ENCODE measurements around the gene LILRB3. TPM values are rescaled to one million over a fixed set of nuclear protein-coding genes. Genes with fewer than 3 reads are reported as not detected.
"Not testable (repeated sequence)": the region's sequence is repeated elsewhere in the genome, so short reads cannot be mapped to it uniquely, and the experiment has no call there.

Gene LILRB3
- total RNA-seq, 2 experiments from 2014 or later = 0.62 to 2.0 TPM

DNA sequence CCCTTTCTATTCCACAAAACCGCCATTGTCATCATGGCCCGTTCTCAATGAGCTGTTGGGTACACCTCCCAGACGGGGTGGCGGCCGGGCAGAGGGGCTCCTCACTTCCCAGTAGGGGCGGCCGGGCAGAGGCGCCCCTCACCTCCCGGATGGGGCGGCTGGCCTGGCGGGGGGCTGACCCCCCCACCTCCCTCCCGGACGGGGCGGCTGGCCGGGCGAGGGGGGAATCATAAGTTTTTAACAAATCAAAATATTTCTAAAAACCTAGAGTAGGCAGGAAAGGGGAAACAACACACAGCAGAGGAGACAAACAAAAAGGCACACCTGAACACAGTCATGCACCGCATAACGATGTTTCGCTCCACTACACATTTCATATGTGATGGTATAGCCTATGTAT, 8.1 kb downstream of the LILRB3 start:
- DNase-seq, CTCF ChIA-PET, H3K4me3 Mint-ChIP-seq, H3K27ac Mint-ChIP-seq, POLR2A ChIA-PET, H3K27me3 Mint-ChIP-seq, H3K9me3 Mint-ChIP-seq: not testable (repeated sequence)
- peaks cover 11% of the 10 kb centered on the region for H3K36me3 Mint-ChIP-seq (ENCODE audit: low read depth)
- H3K4me1 Mint-ChIP-seq = peaks cover 20% of the 10 kb centered on the region

DNA sequence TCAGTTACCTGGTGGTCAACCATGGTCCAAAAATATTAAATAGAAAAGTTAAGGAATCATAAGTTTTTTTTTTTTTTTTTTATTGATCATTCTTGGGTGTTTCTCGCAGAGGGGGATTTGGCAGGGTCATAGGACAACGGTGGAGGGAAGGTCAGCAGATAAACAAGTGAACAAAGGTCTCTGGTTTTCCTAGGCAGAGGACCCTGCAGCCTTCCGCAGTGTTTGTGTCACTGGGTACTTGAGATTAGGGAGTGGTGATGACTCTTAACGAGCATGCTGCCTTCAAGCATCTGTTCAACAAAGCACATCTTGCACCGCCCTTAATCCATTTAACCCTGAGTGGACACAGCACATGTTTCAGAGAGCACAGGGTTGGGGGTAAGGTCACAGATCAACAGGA, 8.6 kb downstream of the LILRB3 start:
- H3K9me3 Mint-ChIP-seq, H3K27me3 Mint-ChIP-seq, POLR2A ChIA-PET, CTCF ChIA-PET, H3K27ac Mint-ChIP-seq, H3K4me3 Mint-ChIP-seq, DNase-seq: not testable (repeated sequence)
- peaks cover 25% of the 10 kb centered on the region for H3K4me1 Mint-ChIP-seq
- H3K36me3 Mint-ChIP-seq (ENCODE audit: low read depth) = peaks cover 11% of the 10 kb centered on the region

DNA sequence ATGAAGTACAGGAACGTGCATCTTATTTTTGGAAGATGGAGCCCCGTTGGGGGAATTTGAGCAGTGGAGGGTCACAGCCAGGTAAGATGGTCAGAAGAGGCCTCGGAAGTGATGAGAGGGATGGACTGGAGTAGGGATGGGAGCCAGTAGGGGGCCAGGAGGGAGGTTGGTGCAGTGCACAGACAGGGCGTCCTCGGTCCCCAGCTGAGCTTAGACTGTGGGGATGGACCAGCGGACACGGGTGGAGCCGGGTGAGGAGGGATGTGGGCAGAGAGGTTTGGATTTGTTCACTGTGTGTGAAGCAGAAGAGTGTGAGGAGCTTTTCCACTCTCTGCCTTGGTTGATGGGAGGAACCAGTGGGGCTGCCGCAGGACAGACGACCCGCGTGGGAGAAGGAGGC, 11.6 kb downstream of the LILRB3 start:
- ChIA-PET CTCF (interaction anchor here (1.0 to 1.6 kb wide), 3 partner anchors 8 to 21 kb away, joined by 3 to 5 read pairs (median 4); partner anchors contain the start of gene RPS9), POLR2A (interaction anchor here (1.2 kb wide), 1 partner anchor 11 kb away, joined by 4 read pairs; no protein-coding TSS in a partner anchor)
- no peaks in the 10 kb centered on the region for H3K27me3 Mint-ChIP-seq
- H3K9me3 Mint-ChIP-seq = no peaks in the 10 kb centered on the region
- peaks cover 55% of the 10 kb centered on the region for H3K4me1 Mint-ChIP-seq
- H3K36me3 Mint-ChIP-seq (ENCODE audit: low read depth) = peaks cover 36% of the 10 kb centered on the region
- peak overlapping the region; percentile 5 for H3K4me3 Mint-ChIP-seq
- no peak for DNase-seq
- H3K27ac Mint-ChIP-seq = peak overlapping the region; percentile 87

DNA sequence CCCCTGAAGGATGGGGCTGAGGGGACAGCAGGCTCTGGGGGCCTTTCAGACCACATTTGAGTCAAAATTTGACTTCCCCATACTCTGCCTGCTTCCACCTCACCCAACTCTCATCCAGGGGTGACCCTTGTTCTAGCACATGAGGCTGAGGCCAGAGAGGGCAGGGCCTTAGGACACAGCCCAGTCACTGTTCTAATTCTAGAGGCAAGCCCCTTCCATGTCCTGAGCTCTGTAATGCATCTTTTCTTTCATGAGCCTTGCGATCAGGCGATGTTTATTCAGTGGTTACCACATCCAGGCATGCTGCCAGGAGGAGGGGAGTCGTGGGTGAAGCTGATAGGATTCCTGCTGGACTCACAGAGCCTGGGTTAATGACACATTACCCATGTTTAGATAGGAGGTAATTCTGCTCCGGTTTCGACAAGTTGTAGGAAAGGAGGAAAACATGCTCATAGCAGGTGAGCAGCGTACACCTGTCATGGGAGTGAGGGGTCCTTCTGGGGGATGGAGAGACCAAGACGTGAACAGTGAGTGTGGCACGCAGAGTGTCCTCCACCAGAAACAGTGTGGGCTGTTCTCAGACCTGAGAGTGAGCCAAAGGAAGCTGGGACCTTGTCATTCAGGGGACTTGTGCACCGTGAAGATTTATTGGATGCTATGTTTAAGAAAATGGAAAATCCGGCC, 12.9 kb downstream of the LILRB3 start:
- POLR2A ChIA-PET = no interaction called here
- Mint-ChIP-seq H3K36me3 (ENCODE audit: low read depth) (peaks cover 48% of the 10 kb centered on the region), H3K9me3 (no peaks in the 10 kb centered on the region), H3K4me3 (peak overlapping the region; percentile 25), H3K27ac (peak overlapping the region; percentile 87), H3K27me3 (no peaks in the 10 kb centered on the region), H3K4me1 (peaks cover 67% of the 10 kb centered on the region)
- CTCF ChIA-PET = interaction anchor here (0.8 to 1.6 kb wide), 2 partner anchors 9 to 56 kb away, joined by 3 to 5 read pairs; partner anchors contain the start of gene RPS9
- no peak for DNase-seq

DNA sequence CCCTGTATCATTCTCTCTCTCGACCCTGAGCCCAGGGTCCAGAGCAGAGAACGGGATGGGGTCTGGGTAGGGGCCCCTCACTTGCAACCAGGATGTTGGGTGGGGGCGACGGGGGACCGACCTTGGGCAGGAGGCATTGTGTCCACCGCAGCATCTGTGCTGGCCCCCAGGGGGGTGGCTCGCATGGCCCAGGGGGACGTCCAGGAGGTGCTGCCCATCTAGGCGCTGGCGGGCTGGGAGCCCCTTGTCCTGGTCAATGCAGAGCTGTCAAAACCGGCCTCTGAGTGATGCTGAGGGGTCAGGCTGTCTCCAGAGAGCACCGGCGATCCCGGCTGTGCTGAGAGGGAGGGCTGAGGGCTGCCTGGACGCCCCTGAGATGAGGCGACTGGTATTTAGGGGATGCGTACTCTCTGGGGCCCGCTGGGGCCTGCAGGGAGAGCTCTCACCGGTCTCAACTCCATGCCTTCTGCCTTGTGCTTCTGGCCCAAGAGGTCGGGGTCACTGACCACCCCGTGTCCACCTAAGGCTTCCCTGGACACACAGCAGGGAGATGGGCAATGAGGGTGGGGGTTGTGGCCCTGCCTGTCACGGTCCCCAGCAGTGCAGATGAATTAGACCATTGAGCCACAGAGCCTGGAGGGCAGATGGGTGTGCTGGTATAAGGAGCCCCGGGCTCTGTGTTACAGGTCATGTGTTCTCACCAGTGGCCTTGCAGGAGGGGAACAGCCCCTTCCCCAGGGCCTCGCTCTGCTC, 13.6 kb downstream of the LILRB3 start:
- H3K27me3 Mint-ChIP-seq = no peaks in the 10 kb centered on the region
- H3K9me3 Mint-ChIP-seq = no peaks in the 10 kb centered on the region
- ChIA-PET POLR2A (no interaction called here), CTCF (no interaction called here)
- peak overlapping the region; percentile 87 for H3K27ac Mint-ChIP-seq
- peaks cover 56% of the 10 kb centered on the region for H3K36me3 Mint-ChIP-seq (ENCODE audit: low read depth)
- no peak for DNase-seq
- H3K4me1 Mint-ChIP-seq = peaks cover 75% of the 10 kb centered on the region
- H3K4me3 Mint-ChIP-seq = no peak overlapping the region

DNA sequence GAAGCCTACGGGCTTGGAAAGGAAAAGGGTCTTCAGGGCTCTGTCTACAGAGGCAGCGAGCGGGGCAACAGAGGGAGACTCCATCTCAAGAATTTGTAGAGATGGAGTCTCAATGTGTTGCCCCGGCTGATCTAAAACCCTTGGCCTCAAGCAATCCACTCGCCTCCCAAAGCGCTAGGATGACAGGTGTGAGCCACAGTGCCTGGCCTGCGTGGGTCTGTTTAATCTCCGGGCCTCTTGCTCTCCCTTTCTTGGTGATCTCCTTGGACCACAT, 14.1 kb downstream of the LILRB3 start:
- CTCF ChIA-PET = interaction anchor here (1.0 kb wide), 1 partner anchor 19 kb away, joined by 3 read pairs; the partner anchor contains the start of gene MBOAT7
- Mint-ChIP-seq H3K9me3 (no peaks in the 10 kb centered on the region), H3K27me3 (no peaks in the 10 kb centered on the region), H3K4me1 (peaks cover 78% of the 10 kb centered on the region), H3K36me3 (ENCODE audit: low read depth) (peaks cover 59% of the 10 kb centered on the region), H3K4me3 (no peak overlapping the region), H3K27ac (no peak overlapping the region)
- POLR2A ChIA-PET = interaction anchor here (0.6 kb wide), 1 partner anchor 1236 kb away, joined by 4 read pairs; no protein-coding TSS in a partner anchor
- DNase-seq = no peak

DNA sequence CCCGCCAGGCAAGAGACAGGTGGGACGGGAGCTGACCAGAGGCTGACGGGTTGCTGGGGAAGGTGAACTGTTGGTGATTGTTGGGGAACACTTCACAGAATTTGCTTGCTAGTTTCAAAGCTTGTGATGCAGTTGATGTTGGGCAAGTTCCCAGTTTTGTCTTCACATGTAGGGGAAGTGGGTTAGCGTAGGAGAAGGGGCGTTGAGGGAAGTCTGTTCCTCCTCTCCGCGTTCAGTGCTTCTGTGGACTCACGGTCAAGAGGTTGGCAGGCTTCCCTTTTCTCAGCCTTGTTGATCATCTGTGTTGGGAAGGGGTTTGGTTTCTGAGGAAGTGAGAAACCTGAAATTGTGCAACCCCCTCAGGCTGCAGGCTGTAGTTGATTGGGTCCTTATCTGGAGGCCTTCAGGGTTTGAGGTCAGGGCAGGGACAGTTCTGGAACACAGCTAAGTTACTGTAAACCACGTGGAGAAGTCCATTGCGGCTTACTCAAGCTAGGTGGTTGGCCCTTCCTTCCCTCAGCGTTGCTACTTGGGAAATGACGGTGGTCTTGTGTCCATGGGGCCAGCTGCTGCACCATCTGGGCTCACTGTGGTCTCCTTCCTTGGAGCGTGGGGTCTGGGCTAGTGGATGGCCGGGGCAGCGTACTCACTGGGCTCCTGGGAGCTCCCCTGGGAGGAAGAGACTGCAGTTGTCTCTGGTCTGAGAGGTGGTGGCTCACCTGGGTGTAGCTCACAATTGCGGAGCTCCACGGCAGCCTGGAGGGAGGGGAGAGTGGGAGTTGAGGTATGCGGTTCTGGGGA, 14.6 kb downstream of the LILRB3 start:
- Mint-ChIP-seq H3K9me3 (no peaks in the 10 kb centered on the region), H3K4me3 (peak overlapping the region; percentile 2), H3K27ac (peak overlapping the region; percentile 51), H3K36me3 (ENCODE audit: low read depth) (peaks cover 65% of the 10 kb centered on the region), H3K27me3 (no peaks in the 10 kb centered on the region), H3K4me1 (peaks cover 83% of the 10 kb centered on the region)
- POLR2A ChIA-PET = interaction anchor here (0.6 to 1.1 kb wide), 2 partner anchors 19 to 1236 kb away, joined by 4 read pairs; partner anchors contain the start of gene MBOAT7
- peak; percentile 34 for DNase-seq
- CTCF ChIA-PET = interaction anchor here (1.0 kb wide), 1 partner anchor 19 kb away, joined by 3 read pairs; the partner anchor contains the start of gene MBOAT7

DNA sequence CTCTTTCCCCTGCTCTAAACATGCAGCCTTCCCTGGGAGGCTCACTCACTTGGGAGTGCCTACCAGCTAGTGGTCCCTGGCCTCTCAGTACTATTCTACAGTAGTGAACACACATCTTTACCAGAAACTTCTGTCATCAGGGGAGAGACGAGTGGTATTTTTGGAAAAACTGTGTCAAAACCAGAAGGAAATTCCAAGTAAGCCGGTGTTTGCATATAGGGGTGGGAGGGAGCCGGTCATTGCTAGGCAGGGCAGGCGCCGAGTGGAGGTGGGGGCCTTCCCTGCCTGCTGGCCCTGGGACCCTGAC, 15.2 kb downstream of the LILRB3 start:
- Mint-ChIP-seq H3K27ac (peak overlapping the region; percentile 51), H3K4me1 (peaks cover 89% of the 10 kb centered on the region), H3K27me3 (no peaks in the 10 kb centered on the region), H3K9me3 (no peaks in the 10 kb centered on the region), H3K36me3 (ENCODE audit: low read depth) (peaks cover 70% of the 10 kb centered on the region), H3K4me3 (peak overlapping the region; percentile 2)
- CTCF ChIA-PET = interaction anchor here (1.0 kb wide), 1 partner anchor 18 kb away, joined by 3 read pairs; the partner anchor contains the start of gene MBOAT7
- DNase-seq = no peak
- POLR2A ChIA-PET = interaction anchor here (1.1 kb wide), 1 partner anchor 18 kb away, joined by 4 read pairs; the partner anchor contains the start of gene MBOAT7

DNA sequence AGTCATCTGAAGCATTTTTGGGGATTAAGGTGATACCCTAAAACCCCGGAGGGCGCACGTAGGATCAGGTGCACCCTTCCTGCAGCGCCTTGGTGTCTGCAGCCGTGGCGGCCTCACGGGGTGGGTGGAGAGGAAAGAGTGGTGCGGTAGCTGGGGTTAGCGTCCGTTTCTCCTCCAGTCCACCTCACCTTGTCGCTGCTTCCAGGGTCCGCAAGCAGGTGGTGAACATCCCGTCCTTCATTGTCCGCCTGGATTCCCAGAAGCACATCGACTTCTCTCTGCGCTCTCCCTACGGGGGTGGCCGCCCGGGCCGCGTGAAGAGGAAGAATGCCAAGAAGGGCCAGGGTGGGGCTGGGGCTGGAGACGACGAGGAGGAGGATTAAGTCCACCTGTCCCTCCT, 15.6 kb downstream of the LILRB3 start:
- H3K27me3 Mint-ChIP-seq, DNase-seq, H3K27ac Mint-ChIP-seq, H3K9me3 Mint-ChIP-seq, POLR2A ChIA-PET, CTCF ChIA-PET, H3K4me3 Mint-ChIP-seq: not testable (repeated sequence)
- Mint-ChIP-seq H3K4me1 (peaks cover 93% of the 10 kb centered on the region), H3K36me3 (ENCODE audit: low read depth) (peaks cover 75% of the 10 kb centered on the region)

DNA sequence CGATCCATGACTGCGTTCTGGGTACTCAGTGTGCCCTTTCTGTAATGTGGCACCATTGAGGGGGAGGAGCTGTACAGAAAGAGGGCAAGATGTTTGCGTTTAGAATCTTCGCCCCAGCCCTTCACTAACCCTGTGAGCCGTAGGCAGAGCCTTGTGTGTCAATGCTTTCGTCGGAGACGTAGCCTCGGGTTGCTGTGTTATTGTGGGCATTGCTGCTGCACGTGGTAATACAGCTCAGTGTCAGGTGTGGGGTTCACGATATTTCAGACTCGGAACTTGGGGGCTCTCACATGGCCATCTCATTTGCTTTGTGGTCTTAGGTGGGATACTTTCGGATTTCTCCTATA, 16.0 kb downstream of the LILRB3 start:
- peaks cover 79% of the 10 kb centered on the region for H3K36me3 Mint-ChIP-seq (ENCODE audit: low read depth)

DNA sequence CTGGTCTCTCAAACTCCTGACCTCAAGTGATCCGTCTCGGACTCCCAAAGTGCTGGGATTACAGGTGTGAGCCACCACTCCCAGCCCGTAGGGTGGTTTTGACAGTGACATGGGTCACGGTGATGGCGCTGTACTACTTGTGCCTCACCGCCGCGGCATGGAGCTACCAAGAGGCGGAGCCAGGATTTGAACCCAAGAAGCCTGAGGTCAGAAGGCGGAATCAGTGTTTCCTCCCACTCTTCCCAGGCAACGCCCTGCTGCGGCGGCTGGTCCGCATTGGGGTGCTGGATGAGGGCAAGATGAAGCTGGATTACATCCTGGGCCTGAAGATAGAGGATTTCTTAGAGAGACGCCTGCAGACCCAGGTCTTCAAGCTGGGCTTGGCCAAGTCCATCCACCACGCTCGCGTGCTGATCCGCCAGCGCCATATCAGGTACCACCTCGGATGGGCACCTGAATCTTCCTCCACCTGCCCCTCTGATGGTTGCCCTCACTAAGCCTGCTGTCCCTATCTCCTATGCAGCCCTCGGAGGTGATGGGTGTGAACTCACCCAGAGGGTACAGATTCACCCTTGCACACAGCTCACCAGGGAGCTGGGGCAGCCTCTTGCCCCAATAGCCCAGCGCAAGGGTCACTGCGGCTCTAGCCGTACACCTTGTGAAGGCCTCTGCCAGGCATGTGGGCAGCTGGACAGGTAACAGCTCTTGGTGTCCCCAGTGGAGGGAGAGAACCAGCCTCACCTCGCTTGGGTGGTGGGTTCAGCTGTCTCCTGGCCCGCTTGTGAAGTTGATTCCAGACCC, 16.6 kb downstream of the LILRB3 start:
- Mint-ChIP-seq H3K4me3 (no peak overlapping the region), H3K4me1 (peaks cover 96% of the 10 kb centered on the region), H3K27ac (no peak overlapping the region), H3K36me3 (ENCODE audit: low read depth) (peaks cover 83% of the 10 kb centered on the region), H3K27me3 (no peaks in the 10 kb centered on the region), H3K9me3 (no peaks in the 10 kb centered on the region)
- ChIA-PET CTCF (interaction anchor here (0.9 kb wide), 1 partner anchor 185 kb away, joined by 3 read pairs; no protein-coding TSS in a partner anchor), POLR2A (no interaction called here)
- no peak for DNase-seq

More for the DNA sequence above, 16.0 kb downstream of the LILRB3 start:
- no peak for DNase-seq
- ChIA-PET POLR2A (no interaction called here), CTCF (interaction anchor here (0.9 kb wide), 1 partner anchor 185 kb away, joined by 3 read pairs; no protein-coding TSS in a partner anchor)
- H3K4me3 Mint-ChIP-seq = no peak overlapping the region
- H3K27me3 Mint-ChIP-seq = no peaks in the 10 kb centered on the region
- H3K4me1 Mint-ChIP-seq = peaks cover 95% of the 10 kb centered on the region
- H3K9me3 Mint-ChIP-seq = no peaks in the 10 kb centered on the region
- no peak overlapping the region for H3K27ac Mint-ChIP-seq

DNA sequence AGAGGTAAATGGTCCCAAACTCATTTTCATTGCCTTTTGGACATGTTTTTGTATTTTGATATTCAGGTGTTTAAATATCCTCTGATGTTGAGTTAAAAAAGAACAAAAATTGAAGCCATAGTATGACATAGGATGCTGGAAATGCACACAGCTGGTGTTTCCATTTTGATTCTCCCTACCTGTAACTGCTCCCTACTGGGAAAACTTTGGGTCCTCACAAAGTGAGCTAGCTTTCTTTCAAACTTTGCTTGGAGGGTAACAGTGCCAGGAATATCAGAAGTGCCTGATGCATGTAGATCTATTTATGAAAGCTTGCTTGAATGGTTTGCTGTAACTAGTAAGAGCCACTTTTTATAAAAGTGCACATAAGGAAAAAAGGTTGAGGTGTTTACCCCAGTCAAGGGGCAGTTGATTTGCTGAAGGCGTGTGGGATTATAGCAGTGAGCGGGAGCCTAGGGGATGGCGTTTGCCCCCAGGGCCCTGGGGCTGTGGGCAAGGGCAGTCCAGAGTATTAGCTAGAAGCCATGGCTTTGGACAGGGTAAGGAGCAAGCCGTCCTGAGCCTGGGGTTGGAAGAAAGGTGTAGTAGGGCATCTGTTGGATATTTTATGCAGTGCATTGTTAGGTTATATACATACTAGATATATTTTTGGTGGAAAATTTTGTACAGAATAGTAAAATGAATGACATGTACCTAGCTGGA, 17.9 kb downstream of the LILRB3 start:
- no peak overlapping the region for H3K4me3 Mint-ChIP-seq
- no peak overlapping the region for H3K27ac Mint-ChIP-seq
- peaks cover 81% of the 10 kb centered on the region for H3K36me3 Mint-ChIP-seq (ENCODE audit: low read depth)
- POLR2A ChIA-PET = no interaction called here
- no peaks in the 10 kb centered on the region for H3K9me3 Mint-ChIP-seq
- DNase-seq = no peak
- H3K27me3 Mint-ChIP-seq = no peaks in the 10 kb centered on the region
- CTCF ChIA-PET = no interaction called here
- peaks cover 87% of the 10 kb centered on the region for H3K4me1 Mint-ChIP-seq

Data from activated CD4-positive, alpha-beta T cell treated with anti-CD3 and anti-CD28 coated beads, Interleukin-2, amount 10 ng/mL, durations not matched to agents 7 days and 5 days (primary cell).